Esophagus squamous epithelium (tissue), 5 donors: ENCODE data around the gene RNGTT. TPM values are rescaled to one million over a fixed set of nuclear protein-coding genes. Genes with fewer than 3 reads are reported as not detected.

Experiments
- DNase-seq: peaks from one replicate; lab custom pipeline; 2025; lab: John Stamatoyannopoulos, UW
- H3K27ac ChIP-seq, 4 donors: fragments of 200-600 bp; sonication (generic); one replicate each; pipeline ENCODE4 v1.5.1; 2016 to 2019; ENCODE audit warnings: mild to moderate bottlenecking in 1 of 4
- H3K27me3 ChIP-seq, 4 donors: fragments of 200-600 bp; sonication (generic); 1 replicate in 3 of 4; 2 replicates in 1 of 4; pipeline versions ENCODE4 v1.5.1 to v1.6.0; 2017 to 2021; ENCODE audit warnings: antibody characterized with exemption in 1 of 4
- H3K36me3 ChIP-seq, 3 donors: fragments of 200-600 bp; sonication (generic); one replicate each; pipeline ENCODE4 v1.5.1; 2016 to 2019
- H3K4me1 ChIP-seq, 3 donors: fragments of 200-600 bp; sonication (generic); one replicate each; pipeline ENCODE4 v1.5.1; 2017 to 2019
- H3K4me3 ChIP-seq, 4 donors: fragments of 200-600 bp; sonication (generic); 1 replicate in 3 of 4; 2 replicates in 1 of 4; pipeline ENCODE4 v1.5.1; 2016 to 2019; ENCODE audit warnings: mild to moderate bottlenecking in 2 of 4, moderate library complexity in 1 of 4
- H3K9me3 ChIP-seq, 3 donors: fragments of 200-600 bp; sonication (generic); one replicate each; pipeline ENCODE4 v1.5.1; 2016 to 2019
- CTCF ChIP-seq, 6 experiments: fragments of 450-650 bp in 4 of 6; fragments of 200-600 bp in 2 of 6; sonication (generic) in 2 of 6; IDR thresholded peaks; one replicate each; pipeline ENCODE4 v1.5.1; 2016 to 2019; ENCODE audit warnings: antibody characterized with exemption in 6 of 6, mild to moderate bottlenecking in 4 of 6, moderate library complexity in 4 of 6
- POLR2A ChIP-seq, 4 donors: fragments of 450-650 bp; IDR thresholded peaks; one replicate each; pipeline ENCODE4 v1.6.1; 2017; ENCODE audit warnings: antibody characterized with exemption in 4 of 4, mild to moderate bottlenecking in 4 of 4, moderate library complexity in 3 of 4
- WGBS, 2 donors: methylation state at CpG; one replicate each; pipeline ENCODE4 v1.1.5; 2018; 5-methylcytosine and 5-hydroxymethylcytosine counted together
- intact Hi-C: fragments of 100-400 bp; cut with DNase I; formaldehyde crosslinking; loops from one replicate; pipeline ENCODE4 v1.15.0; 2022
- total RNA-seq, 4 donors: library from RNA; depleted of rRNA; stranded (reverse); fragments of >200 nt; gene quantifications; one replicate each; pipeline ENCODE4 v1.1.0, GENCODE V29; 2016
- donor health status: DM: yes; HTN: yes; CAD: no.

RNGTT gene
- total RNA-seq, 4 donors from 2014 or later: 8.3 to 22.3 (median 18.3) TPM

- intact Hi-C loops: no loop called here
- TF ChIP-seq CTCF (IDR thresholded peaks at IDR 0.05) (no peak), POLR2A (IDR thresholded peaks at IDR 0.05) (no peak)
- Histone ChIP-seq H3K4me1 (no peaks in the 10 kb centered on the region), H3K36me3 (peaks cover 0 to 16% (median 0%) of the 10 kb centered on the region in 3 donors), H3K27ac (no peak overlapping the region), H3K9me3 (no peaks in the 10 kb centered on the region), H3K4me3 (no peak overlapping the region), H3K27me3 (no peaks in the 10 kb centered on the region)
- WGBS, 2 donors: 89 to 95% methylated on average over 6 of the region's 6 CpGs
- no peak for DNase-seq
These were observed 282.8 kb downstream of the RNGTT start for GRCh38 chr6:88680654-88681053.

GRCh38 chr6:88679841-88680240, 283.6 kb downstream of the RNGTT start:
- intact Hi-C loops: no loop called here
- Histone ChIP-seq H3K27ac (no peak overlapping the region), H3K27me3 (no peaks in the 10 kb centered on the region), H3K36me3 (peaks cover 0 to 16% (median 0%) of the 10 kb centered on the region in 3 donors), H3K4me1 (no peaks in the 10 kb centered on the region), H3K4me3 (no peak overlapping the region), H3K9me3 (no peaks in the 10 kb centered on the region)
- WGBS, 2 donors: 89 to 94% methylated on average over 4 of the region's 4 CpGs
- TF ChIP-seq CTCF (IDR thresholded peaks at IDR 0.05): no peak
- TF ChIP-seq POLR2A (IDR thresholded peaks at IDR 0.05): no peak
- no peak for DNase-seq

GRCh38 chr6:88677356-88677755, 286.1 kb downstream of the RNGTT start:
- Histone ChIP-seq H3K9me3 (no peaks in the 10 kb centered on the region), H3K27ac (no peak overlapping the region), H3K4me3 (no peak overlapping the region), H3K27me3 (no peaks in the 10 kb centered on the region), H3K4me1 (no peaks in the 10 kb centered on the region), H3K36me3 (peaks cover 0 to 16% (median 0%) of the 10 kb centered on the region in 3 donors)
- no peak for DNase-seq
- intact Hi-C loops: no loop called here
- WGBS, 2 donors: 90 to 92% methylated on average over 4 of the region's 4 CpGs
- TF ChIP-seq CTCF (IDR thresholded peaks at IDR 0.05): no peak
- no peak for TF ChIP-seq POLR2A (IDR thresholded peaks at IDR 0.05)

- no peak overlapping the region for H3K4me3 ChIP-seq
- peaks cover 10 to 39% (median 25%) of the 10 kb centered on the region in 3 donors for H3K9me3 ChIP-seq
- 67 to 100% methylated on average over 2 of the region's 2 CpGs for WGBS, 2 donors
- H3K27ac ChIP-seq: no peak overlapping the region
- intact Hi-C loops: no loop called here
- H3K27me3 ChIP-seq: no peaks in the 10 kb centered on the region
- no peak for DNase-seq
- H3K36me3 ChIP-seq: peaks cover 0 to 43% (median 0%) of the 10 kb centered on the region in 3 donors
- TF ChIP-seq CTCF (IDR thresholded peaks at IDR 0.05) (no peak), POLR2A (IDR thresholded peaks at IDR 0.05) (no peak)
- H3K4me1 ChIP-seq: no peaks in the 10 kb centered on the region
These were observed 291.8 kb downstream of the RNGTT start for GRCh38 chr6:88671624-88672023.

GRCh38 chr6:88670369-88670768, 293.0 kb downstream of the RNGTT start:
- Histone ChIP-seq H3K4me1 (no peaks in the 10 kb centered on the region), H3K27ac (no peak overlapping the region), H3K27me3 (no peaks in the 10 kb centered on the region), H3K9me3 (peaks cover 10 to 39% (median 25%) of the 10 kb centered on the region in 3 donors), H3K36me3 (peaks cover 0 to 51% (median 0%) of the 10 kb centered on the region in 3 donors), H3K4me3 (no peak overlapping the region)
- intact Hi-C loops: no loop called here
- WGBS, 2 donors: 96 to 98% methylated on average over 3 of the region's 3 CpGs
- TF ChIP-seq CTCF (IDR thresholded peaks at IDR 0.05) (no peak), POLR2A (IDR thresholded peaks at IDR 0.05) (no peak)
- no peak for DNase-seq
